H1 (cell line): ENCODE data around the gene SMIM23.

Experiments
- HDAC6 ChIP-seq: IDR thresholded peaks from one replicate; pipeline ENCODE4 v1.7.1; 2012; ENCODE audit warnings: low read depth, mild to moderate bottlenecking, inconsistent platforms, low read length, moderate library complexity
- POLR2AphosphoS5 ChIP-seq: IDR thresholded peaks from 2 replicates; pipeline ENCODE4 v1.6.1; 2011; ENCODE audit warnings: low read depth, low read length
- RAD21 ChIP-seq, 2 experiments: IDR thresholded peaks in 1 of 2; conservative IDR thresholded peaks in 1 of 2; 2 replicates each; pipeline ENCODE4 v1.6.1; 2011; ENCODE audit warnings: low read depth in 2 of 2, low read length in 2 of 2, improper control_type of control experiment in 1 of 2, inconsistent platforms in 1 of 2, mild to moderate bottlenecking in 1 of 2, moderate library complexity in 1 of 2
- RXRA ChIP-seq: IDR thresholded peaks from 2 replicates; pipeline ENCODE4 v1.6.1; 2011; ENCODE audit warnings: low read depth, mild to moderate bottlenecking, low read length, moderate library complexity; ENCODE audit not compliant: insufficient read depth
- TF ChIP-seq, protein P1 (sequence below), 3 experiments: IDR thresholded peaks; 1 replicate in 2 of 3; 2 replicates in 1 of 3; pipeline versions ENCODE4 v1.5.1 to v1.6.1; 2011; ENCODE audit warnings: low read length in 3 of 3, mild to moderate bottlenecking in 3 of 3, inconsistent platforms in 2 of 3, low read depth in 1 of 3, moderate library complexity in 1 of 3; ENCODE audit not compliant: insufficient read depth in 1 of 3; ENCODE audit errors: control extremely low read depth in 1 of 3
- TF ChIP-seq, protein P2 (sequence below): IDR thresholded peaks from 2 replicates; pipeline ENCODE4 v1.6.1; 2012; ENCODE audit warnings: low read length, inconsistent platforms

DNA sequence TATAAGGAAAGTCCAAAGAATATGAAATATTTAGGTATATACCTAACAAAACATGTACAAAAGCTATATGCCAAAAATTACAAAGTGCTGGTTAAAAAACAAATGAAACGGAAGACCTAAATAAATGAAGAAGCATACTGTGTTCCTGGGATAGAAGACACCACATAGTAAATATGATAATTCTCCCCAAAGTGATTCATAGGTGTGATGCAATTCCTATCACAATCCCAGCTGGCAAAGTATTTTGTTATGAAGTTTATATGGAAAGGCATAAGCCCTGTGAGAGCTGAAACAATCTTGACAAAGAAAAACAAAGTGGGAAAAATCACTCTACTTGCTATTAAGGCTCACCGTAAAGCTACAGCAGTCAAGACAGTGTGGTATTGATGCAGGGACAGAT lies 2.6 kb upstream of the SMIM23 start:
- TF ChIP-seq, protein P1, sequence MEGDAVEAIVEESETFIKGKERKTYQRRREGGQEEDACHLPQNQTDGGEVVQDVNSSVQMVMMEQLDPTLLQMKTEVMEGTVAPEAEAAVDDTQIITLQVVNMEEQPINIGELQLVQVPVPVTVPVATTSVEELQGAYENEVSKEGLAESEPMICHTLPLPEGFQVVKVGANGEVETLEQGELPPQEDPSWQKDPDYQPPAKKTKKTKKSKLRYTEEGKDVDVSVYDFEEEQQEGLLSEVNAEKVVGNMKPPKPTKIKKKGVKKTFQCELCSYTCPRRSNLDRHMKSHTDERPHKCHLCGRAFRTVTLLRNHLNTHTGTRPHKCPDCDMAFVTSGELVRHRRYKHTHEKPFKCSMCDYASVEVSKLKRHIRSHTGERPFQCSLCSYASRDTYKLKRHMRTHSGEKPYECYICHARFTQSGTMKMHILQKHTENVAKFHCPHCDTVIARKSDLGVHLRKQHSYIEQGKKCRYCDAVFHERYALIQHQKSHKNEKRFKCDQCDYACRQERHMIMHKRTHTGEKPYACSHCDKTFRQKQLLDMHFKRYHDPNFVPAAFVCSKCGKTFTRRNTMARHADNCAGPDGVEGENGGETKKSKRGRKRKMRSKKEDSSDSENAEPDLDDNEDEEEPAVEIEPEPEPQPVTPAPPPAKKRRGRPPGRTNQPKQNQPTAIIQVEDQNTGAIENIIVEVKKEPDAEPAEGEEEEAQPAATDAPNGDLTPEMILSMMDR (IDR thresholded peaks at IDR 0.05; ENCODE audit: control extremely low read depth in 1 of 3, insufficient read depth in 1 of 3, low read depth in 1 of 3, low read length in 3 of 3): no peak
- TF ChIP-seq RAD21 (IDR thresholded peaks at IDR 0.05 in 1 of 2, conservative IDR thresholded peaks at IDR 0.05 in 1 of 2; ENCODE audit: low read depth in 2 of 2, low read length in 2 of 2) (no peak), RXRA (no peak), POLR2AphosphoS5 (no peak), HDAC6 (no peak)
- TF ChIP-seq, protein P2, sequence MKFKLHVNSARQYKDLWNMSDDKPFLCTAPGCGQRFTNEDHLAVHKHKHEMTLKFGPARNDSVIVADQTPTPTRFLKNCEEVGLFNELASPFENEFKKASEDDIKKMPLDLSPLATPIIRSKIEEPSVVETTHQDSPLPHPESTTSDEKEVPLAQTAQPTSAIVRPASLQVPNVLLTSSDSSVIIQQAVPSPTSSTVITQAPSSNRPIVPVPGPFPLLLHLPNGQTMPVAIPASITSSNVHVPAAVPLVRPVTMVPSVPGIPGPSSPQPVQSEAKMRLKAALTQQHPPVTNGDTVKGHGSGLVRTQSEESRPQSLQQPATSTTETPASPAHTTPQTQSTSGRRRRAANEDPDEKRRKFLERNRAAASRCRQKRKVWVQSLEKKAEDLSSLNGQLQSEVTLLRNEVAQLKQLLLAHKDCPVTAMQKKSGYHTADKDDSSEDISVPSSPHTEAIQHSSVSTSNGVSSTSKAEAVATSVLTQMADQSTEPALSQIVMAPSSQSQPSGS: no peak
